Panc1 (cell line): Measurements from ENCODE around the gene MEAK7. TPM values are rescaled to one million over a fixed set of nuclear protein-coding genes. Genes with fewer than 3 reads are reported as not detected.

Experiments
- ATAC-seq: fragments of 200-7000 bp; cut with Tn5 transposase; 2 replicates; pipeline ENCODE4 v1.9.1; 2020; ENCODE audit warnings: mild to moderate bottlenecking, moderate library complexity
- BruUV-seq: library from RNA; stranded (reverse); fragments of 400-500 nt; replicated peaks from 2 replicates; lab custom pipeline; 2021; lab: Mats Ljungman, UMichigan
- CTCF ChIA-PET: fragments of 300-600 bp; sonication (Branson Sonifier 250); formaldehyde crosslinking; loops from one replicate; lab custom pipeline; 2022; ENCODE audit warnings: antibody characterized with exemption; lab: Charles Lee
- POLR2A ChIA-PET: fragments of 300-600 bp; sonication (Branson Sonifier 250); formaldehyde crosslinking; loops from one replicate; lab custom pipeline; 2022; ENCODE audit warnings: antibody characterized with exemption; lab: Charles Lee
- DNase-seq: peaks from one replicate; pipeline ENCODE4 v3.0.0-alpha.2; 2010; ENCODE audit warnings: low read depth, low spot score
- H3K27ac ChIP-seq: 2 replicates; pipeline ENCODE4 v1.5.1; 2011; ENCODE audit warnings: mild to moderate bottlenecking, low read length, inconsistent platforms
- H3K27me3 ChIP-seq: fragments of 200-500 bp; sonication (Bioruptor generic); 2 replicates; pipeline ENCODE4 v1.6.0; 2014; ENCODE audit warnings: low read length, inconsistent platforms; ENCODE audit not compliant: control insufficient read depth, insufficient read depth
- H3K36me3 ChIP-seq: fragments of 200-500 bp; sonication (Bioruptor generic); 2 replicates; pipeline ENCODE4 v1.5.1; 2014; ENCODE audit warnings: inconsistent platforms, mild to moderate bottlenecking, low read length, moderate library complexity; ENCODE audit not compliant: control insufficient read depth, insufficient read depth
- H3K4me1 ChIP-seq: 2 replicates; pipeline ENCODE4 v1.5.1; 2011; ENCODE audit warnings: inconsistent platforms, mild to moderate bottlenecking, low read length, moderate library complexity; ENCODE audit not compliant: control insufficient read depth, insufficient read depth
- H3K4me3 ChIP-seq, 2 experiments: 2 replicates each; pipeline ENCODE4 v1.5.1; 2011 to 2012; ENCODE audit warnings: low read depth in 2 of 2, low read length in 2 of 2, mild to moderate bottlenecking in 2 of 2, inconsistent platforms in 1 of 2, moderate library complexity in 1 of 2
- H3K9me3 ChIP-seq: fragments of 200-500 bp; sonication (Bioruptor generic); 2 replicates; pipeline ENCODE4 v1.5.1; 2014; ENCODE audit warnings: low read depth, mild to moderate bottlenecking, inconsistent platforms, low read length, moderate library complexity; ENCODE audit not compliant: control insufficient read depth, insufficient read depth
- POLR2AphosphoS5 ChIP-seq: IDR thresholded peaks from 2 replicates; pipeline ENCODE4 v1.6.1; 2012; ENCODE audit warnings: mild to moderate bottlenecking, low read depth, low read length, moderate library complexity
- SIN3A ChIP-seq: IDR thresholded peaks from 2 replicates; pipeline ENCODE4 v1.6.1; 2012; ENCODE audit warnings: low read depth, mild to moderate bottlenecking, low read length, moderate library complexity, borderline replicate concordance; ENCODE audit not compliant: insufficient read depth
- TCF7L2 ChIP-seq: IDR thresholded peaks from 2 replicates; pipeline ENCODE4 v1.6.1; 2011; ENCODE audit warnings: mild to moderate bottlenecking, low read depth, low read length, inconsistent platforms
- in situ Hi-C: cut with HindIII; loops from 2 replicates; pipeline ENCODE4 v1.10.0; 2016; ENCODE audit warnings: low sequenced_read_pairs, low pct_unique_long_range_greater_than_20kb
- intact Hi-C: fragments of 100-400 bp; cut with micrococcal nuclease; formaldehyde crosslinking; loops from one replicate; pipeline ENCODE4 v1.10.0; 2022; ENCODE audit not compliant: unreplicated experiment
- total RNA-seq: library from RNA; stranded (reverse); gene quantifications from one replicate; pipeline ENCODE4 v1.2.1, GENCODE V29; 2021; ENCODE audit not compliant: unreplicated experiment
- TF ChIP-seq, protein P1 (sequence below): fragments of 450-650 bp; IDR thresholded peaks from 2 replicates; pipeline ENCODE4 v1.5.1; 2017; ENCODE audit warnings: mild to moderate bottlenecking
- TF ChIP-seq, protein P2 (sequence below), 2 experiments: IDR thresholded peaks; 2 replicates each; pipeline ENCODE4 v1.6.1; 2011 to 2012; ENCODE audit warnings: low read depth in 2 of 2, control low read depth in 1 of 2, low read length in 1 of 2, mild to moderate bottlenecking in 1 of 2, moderate library complexity in 1 of 2; ENCODE audit not compliant: insufficient read depth in 1 of 2

The MEAK7 gene
- total RNA-seq, 1 experiment from 2014 or later, result 17.2 TPM

DNA sequence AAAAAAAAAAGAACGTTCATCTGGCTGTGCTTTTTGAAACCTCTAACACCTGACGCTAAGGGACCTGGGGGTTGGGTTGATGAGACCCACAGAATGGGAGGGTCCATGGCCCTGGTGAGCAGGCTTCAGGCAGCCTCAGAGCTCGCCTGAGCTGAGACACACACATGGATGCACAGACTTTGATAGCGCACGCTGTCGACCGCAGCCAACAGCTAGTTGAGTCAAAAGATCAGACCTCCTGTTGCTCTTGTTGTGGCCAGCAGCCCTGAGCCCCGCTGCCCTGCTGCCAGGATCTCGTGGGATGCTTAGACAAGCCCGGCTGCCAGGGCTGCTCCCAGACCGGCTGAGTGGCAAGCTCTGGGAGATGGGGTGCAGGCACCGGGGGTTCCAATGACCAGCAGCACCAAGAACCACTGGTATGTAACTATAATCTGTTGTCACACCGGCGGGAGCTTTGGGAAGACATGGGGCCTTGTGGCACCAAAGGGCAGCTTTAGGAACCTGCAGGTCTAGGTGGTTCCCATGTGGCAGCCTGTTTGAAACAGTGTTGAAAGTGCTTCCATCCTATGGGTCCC lies 20.0 kb upstream of the MEAK7 start:
- Histone ChIP-seq H3K4me1 (no peaks in the 10 kb centered on the region), H3K9me3 (no peaks in the 10 kb centered on the region), H3K36me3 (no peaks in the 10 kb centered on the region), H3K27ac (no peak overlapping the region), H3K27me3 (no peaks in the 10 kb centered on the region), H3K4me3 (no peak overlapping the region)
- DNase-seq (no peak), ATAC-seq (no peak)
- POLR2A ChIA-PET, result no interaction called here
- intact Hi-C loops (no loop called here), in situ Hi-C loops (no loop called here)
- TF ChIP-seq SIN3A, result no peak
- TF ChIP-seq, protein P1, sequence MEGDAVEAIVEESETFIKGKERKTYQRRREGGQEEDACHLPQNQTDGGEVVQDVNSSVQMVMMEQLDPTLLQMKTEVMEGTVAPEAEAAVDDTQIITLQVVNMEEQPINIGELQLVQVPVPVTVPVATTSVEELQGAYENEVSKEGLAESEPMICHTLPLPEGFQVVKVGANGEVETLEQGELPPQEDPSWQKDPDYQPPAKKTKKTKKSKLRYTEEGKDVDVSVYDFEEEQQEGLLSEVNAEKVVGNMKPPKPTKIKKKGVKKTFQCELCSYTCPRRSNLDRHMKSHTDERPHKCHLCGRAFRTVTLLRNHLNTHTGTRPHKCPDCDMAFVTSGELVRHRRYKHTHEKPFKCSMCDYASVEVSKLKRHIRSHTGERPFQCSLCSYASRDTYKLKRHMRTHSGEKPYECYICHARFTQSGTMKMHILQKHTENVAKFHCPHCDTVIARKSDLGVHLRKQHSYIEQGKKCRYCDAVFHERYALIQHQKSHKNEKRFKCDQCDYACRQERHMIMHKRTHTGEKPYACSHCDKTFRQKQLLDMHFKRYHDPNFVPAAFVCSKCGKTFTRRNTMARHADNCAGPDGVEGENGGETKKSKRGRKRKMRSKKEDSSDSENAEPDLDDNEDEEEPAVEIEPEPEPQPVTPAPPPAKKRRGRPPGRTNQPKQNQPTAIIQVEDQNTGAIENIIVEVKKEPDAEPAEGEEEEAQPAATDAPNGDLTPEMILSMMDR, result no peak
- TF ChIP-seq, protein P2, sequence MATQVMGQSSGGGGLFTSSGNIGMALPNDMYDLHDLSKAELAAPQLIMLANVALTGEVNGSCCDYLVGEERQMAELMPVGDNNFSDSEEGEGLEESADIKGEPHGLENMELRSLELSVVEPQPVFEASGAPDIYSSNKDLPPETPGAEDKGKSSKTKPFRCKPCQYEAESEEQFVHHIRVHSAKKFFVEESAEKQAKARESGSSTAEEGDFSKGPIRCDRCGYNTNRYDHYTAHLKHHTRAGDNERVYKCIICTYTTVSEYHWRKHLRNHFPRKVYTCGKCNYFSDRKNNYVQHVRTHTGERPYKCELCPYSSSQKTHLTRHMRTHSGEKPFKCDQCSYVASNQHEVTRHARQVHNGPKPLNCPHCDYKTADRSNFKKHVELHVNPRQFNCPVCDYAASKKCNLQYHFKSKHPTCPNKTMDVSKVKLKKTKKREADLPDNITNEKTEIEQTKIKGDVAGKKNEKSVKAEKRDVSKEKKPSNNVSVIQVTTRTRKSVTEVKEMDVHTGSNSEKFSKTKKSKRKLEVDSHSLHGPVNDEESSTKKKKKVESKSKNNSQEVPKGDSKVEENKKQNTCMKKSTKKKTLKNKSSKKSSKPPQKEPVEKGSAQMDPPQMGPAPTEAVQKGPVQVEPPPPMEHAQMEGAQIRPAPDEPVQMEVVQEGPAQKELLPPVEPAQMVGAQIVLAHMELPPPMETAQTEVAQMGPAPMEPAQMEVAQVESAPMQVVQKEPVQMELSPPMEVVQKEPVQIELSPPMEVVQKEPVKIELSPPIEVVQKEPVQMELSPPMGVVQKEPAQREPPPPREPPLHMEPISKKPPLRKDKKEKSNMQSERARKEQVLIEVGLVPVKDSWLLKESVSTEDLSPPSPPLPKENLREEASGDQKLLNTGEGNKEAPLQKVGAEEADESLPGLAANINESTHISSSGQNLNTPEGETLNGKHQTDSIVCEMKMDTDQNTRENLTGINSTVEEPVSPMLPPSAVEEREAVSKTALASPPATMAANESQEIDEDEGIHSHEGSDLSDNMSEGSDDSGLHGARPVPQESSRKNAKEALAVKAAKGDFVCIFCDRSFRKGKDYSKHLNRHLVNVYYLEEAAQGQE (IDR thresholded peaks at IDR 0.05; ENCODE audit: insufficient read depth in 1 of 2, low read depth in 2 of 2, low read length in 1 of 2), result no peak
- TF ChIP-seq POLR2AphosphoS5, result no peak
- no peak for TF ChIP-seq TCF7L2
- no TSS peak for BruUV-seq
- CTCF ChIA-PET, result no interaction called here

DNA sequence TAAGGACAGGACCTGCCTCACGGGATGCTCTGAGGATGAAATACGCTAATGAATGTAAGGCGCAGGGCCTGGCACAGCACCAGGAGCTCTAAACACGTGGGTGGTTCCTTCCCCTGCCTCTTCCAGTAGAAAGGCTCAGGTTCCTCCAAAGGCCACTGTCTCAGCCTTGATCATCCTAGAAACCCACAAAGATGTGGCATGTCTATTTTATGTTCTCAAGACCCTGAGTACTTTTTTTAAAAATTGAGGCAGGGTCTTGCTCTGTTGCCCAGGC lies 17.0 kb upstream of the MEAK7 start:
- ChIA-PET CTCF (interaction anchor here (0.8 kb wide), 1 partner anchor 10 kb away, joined by 3 read pairs; no protein-coding TSS in a partner anchor), POLR2A (no interaction called here)
- no TSS peak for BruUV-seq
- no peak overlapping the region for H3K27ac ChIP-seq
- no peaks in the 10 kb centered on the region for H3K27me3 ChIP-seq
- no peaks in the 10 kb centered on the region for H3K36me3 ChIP-seq
- TF ChIP-seq, protein P2 (IDR thresholded peaks at IDR 0.05; ENCODE audit: insufficient read depth in 1 of 2, low read depth in 2 of 2, low read length in 1 of 2), result no peak
- TF ChIP-seq, protein P1, result no peak
- TF ChIP-seq SIN3A, result no peak
- TF ChIP-seq POLR2AphosphoS5, result no peak
- TF ChIP-seq TCF7L2, result no peak
- ATAC-seq, result no peak
- intact Hi-C loops (no loop called here), in situ Hi-C loops (no loop called here)
- H3K4me1 ChIP-seq, result no peaks in the 10 kb centered on the region
- no peak for DNase-seq
- H3K4me3 ChIP-seq, result no peak overlapping the region
- H3K9me3 ChIP-seq, result no peaks in the 10 kb centered on the region
